ENCODE measurements around the gene ZNF474. TPM values are rescaled to one million over a fixed set of nuclear protein-coding genes. Genes with fewer than 3 reads are reported as not detected.

Gene ZNF474
- total and polyA plus RNA-seq, 2 of the 8 experiments (the other 6 are each of a cell fraction or from before 2014, with no cell fraction given), result not detected

DNA sequence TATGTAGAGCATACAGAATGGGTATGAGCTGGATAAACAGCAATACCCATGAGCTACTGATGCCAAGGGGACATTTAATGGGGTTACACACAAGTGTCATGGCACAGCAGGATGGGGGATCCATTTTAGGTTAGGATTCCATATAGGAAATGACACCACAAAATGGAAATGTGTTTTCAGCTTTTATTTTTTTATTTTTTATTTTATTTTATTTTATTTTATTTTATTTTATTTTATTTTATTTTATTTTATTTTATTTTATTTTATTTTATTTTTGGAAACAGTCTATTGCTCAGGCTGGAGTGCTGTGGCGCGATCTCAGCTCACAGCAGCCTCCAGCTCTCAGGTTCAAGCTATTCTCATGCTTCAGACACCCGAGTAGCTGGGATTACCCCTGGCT is 11.6 kb downstream of the ZNF474 start:
- H3K79me2 ChIP-seq (ENCODE audit: control insufficient read depth in 1 of 2, insufficient read depth in 2 of 2, low read length in 2 of 2), result no peaks in the 10 kb centered on the region
- POLR2A ChIA-PET (ENCODE audit: partially characterized antibody), result no interaction called here
- no peak overlapping the region for H2BK20ac ChIP-seq (ENCODE audit: low read length)
- no peak overlapping the region for H3K56ac ChIP-seq (replicated peaks; ENCODE audit: insufficient read length, low read depth, low read length)
- no peaks in the 10 kb centered on the region for H4K20me1 ChIP-seq (replicated peaks in 1 of 2; ENCODE audit: control insufficient read depth in 1 of 2, insufficient read depth in 2 of 2, low read length in 2 of 2)
- H3K9ac ChIP-seq (replicated peaks in 1 of 4; ENCODE audit: extremely low read depth in 1 of 4, low read depth in 3 of 4, low read length in 3 of 4), result no peak overlapping the region
- H3K4ac ChIP-seq (replicated peaks; ENCODE audit: insufficient read length, low read depth, low read length), result no peak overlapping the region
- H3K4me1 ChIP-seq (replicated peaks in 1 of 4; ENCODE audit: control insufficient read depth in 3 of 4, insufficient read depth in 4 of 4, low read length in 3 of 4), result no peaks in the 10 kb centered on the region
- no peak overlapping the region for H2BK120ac ChIP-seq (replicated peaks; ENCODE audit: low read depth, low read length)
- FAIRE-seq (no peak), DNase-seq (ENCODE audit: low read depth in 1 of 2, low spot score in 2 of 2) (no peak)
- H4K5ac ChIP-seq (ENCODE audit: insufficient read length, low read depth, low read length), result no peak overlapping the region
- CTCF ChIA-PET (ENCODE audit: partially characterized antibody), result interaction anchor here (0.7 to 7.6 kb wide), 6 partner anchors 11 to 231 kb away, joined by 3 to 65 read pairs (median 3); a partner anchor contains a TSS
- no peak overlapping the region for H2BK5ac ChIP-seq (ENCODE audit: low read depth, low read length)
- H4K8ac ChIP-seq (ENCODE audit: extremely low read depth, insufficient read depth, low read length), result no peak overlapping the region
- H2BK12ac ChIP-seq (ENCODE audit: low read depth, low read length), result no peak overlapping the region
- no peak overlapping the region for H2AK5ac ChIP-seq (ENCODE audit: low read depth, low read length)
- H2AFZ ChIP-seq (ENCODE audit: low read length), result no peak overlapping the region
- H2BK15ac ChIP-seq (ENCODE audit: low read length), result no peak overlapping the region
- H3K9me3 ChIP-seq (ENCODE audit: insufficient read depth in 2 of 2, low read depth in 1 of 2, low read length in 1 of 2), result no peaks in the 10 kb centered on the region
- H3K79me1 ChIP-seq (ENCODE audit: low read depth, low read length), result no peaks in the 10 kb centered on the region
- H4K91ac ChIP-seq (replicated peaks; ENCODE audit: insufficient read length, low read length), result no peak overlapping the region
- no peaks in the 10 kb centered on the region for H3K27me3 ChIP-seq (replicated peaks in 1 of 4; ENCODE audit: control insufficient read depth in 3 of 4, extremely low read depth in 1 of 4, insufficient read depth in 3 of 4, low read length in 3 of 4)
- WGBS, 2 experiments (ENCODE audit: extremely low coverage in 1 of 2, insufficient coverage in 1 of 2, insufficient read length in 1 of 2, insufficient replicate concordance in 2 of 2, low coverage in 1 of 2, low lambda C conversion rate in 2 of 2, missing lambda C conversion rate in 1 of 2), result 94% methylated on average over 3 of the region's 3 CpGs; no CpG with 5 or more reads in 1 of the 2 experiments
- no peak overlapping the region for H3K4me3 ChIP-seq (ENCODE audit: extremely low read depth in 1 of 4, insufficient read depth in 2 of 4, low read depth in 3 of 4, low read length in 4 of 4)
- no peak overlapping the region for H3K14ac ChIP-seq (ENCODE audit: insufficient read length)
- H3K23ac ChIP-seq (ENCODE audit: insufficient read length), result no peak overlapping the region
- no peaks in the 10 kb centered on the region for H3K36me3 ChIP-seq (ENCODE audit: control insufficient read depth in 2 of 4, insufficient read depth in 4 of 4, low read length in 3 of 4)
- no peak overlapping the region for H3K18ac ChIP-seq (ENCODE audit: extremely low read depth, low read length)
- H3K27ac ChIP-seq (ENCODE audit: low read depth, low read length), result no peak overlapping the region
- H3K23me2 ChIP-seq (ENCODE audit: low read depth, low read length), result no peaks in the 10 kb centered on the region; the same call in 1 of the 2 replicates
- no peak overlapping the region for H3K4me2 ChIP-seq (ENCODE audit: insufficient read depth in 1 of 2, low read depth in 2 of 2, low read length in 2 of 2)
- TF ChIP-seq JUN (IDR thresholded peaks at IDR 0.05; ENCODE audit: low read depth, low read length), result no peak
- no peak for TF ChIP-seq RXRA (IDR thresholded peaks at IDR 0.05; ENCODE audit: insufficient read depth, low read depth, low read length)
- no peak for TF ChIP-seq SP4 (IDR thresholded peaks at IDR 0.05; ENCODE audit: low read length)
- TF ChIP-seq SAP30 (IDR thresholded peaks at IDR 0.05; ENCODE audit: insufficient read depth, insufficient replicate concordance, low read length), result no peak
- no peak for TF ChIP-seq YY1 (IDR thresholded peaks at IDR 0.05; ENCODE audit: low read depth, low read length)
- no peak for TF ChIP-seq BCL11A (IDR thresholded peaks at IDR 0.05; ENCODE audit: low read depth in 2 of 2, low read length in 2 of 2)
- TF ChIP-seq SIRT6 (IDR thresholded peaks at IDR 0.05; ENCODE audit: low read length), result no peak
- TF ChIP-seq, protein P1, sequence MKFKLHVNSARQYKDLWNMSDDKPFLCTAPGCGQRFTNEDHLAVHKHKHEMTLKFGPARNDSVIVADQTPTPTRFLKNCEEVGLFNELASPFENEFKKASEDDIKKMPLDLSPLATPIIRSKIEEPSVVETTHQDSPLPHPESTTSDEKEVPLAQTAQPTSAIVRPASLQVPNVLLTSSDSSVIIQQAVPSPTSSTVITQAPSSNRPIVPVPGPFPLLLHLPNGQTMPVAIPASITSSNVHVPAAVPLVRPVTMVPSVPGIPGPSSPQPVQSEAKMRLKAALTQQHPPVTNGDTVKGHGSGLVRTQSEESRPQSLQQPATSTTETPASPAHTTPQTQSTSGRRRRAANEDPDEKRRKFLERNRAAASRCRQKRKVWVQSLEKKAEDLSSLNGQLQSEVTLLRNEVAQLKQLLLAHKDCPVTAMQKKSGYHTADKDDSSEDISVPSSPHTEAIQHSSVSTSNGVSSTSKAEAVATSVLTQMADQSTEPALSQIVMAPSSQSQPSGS (IDR thresholded peaks at IDR 0.05; ENCODE audit: low read length), result no peak
- TF ChIP-seq, protein P2, sequence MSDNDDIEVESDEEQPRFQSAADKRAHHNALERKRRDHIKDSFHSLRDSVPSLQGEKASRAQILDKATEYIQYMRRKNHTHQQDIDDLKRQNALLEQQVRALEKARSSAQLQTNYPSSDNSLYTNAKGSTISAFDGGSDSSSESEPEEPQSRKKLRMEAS (IDR thresholded peaks at IDR 0.05), result no peak
- no peak for TF ChIP-seq PHF8 (conservative IDR thresholded peaks at IDR 0.05; ENCODE audit: low read depth, low read length)
- TF ChIP-seq TCF12 (IDR thresholded peaks at IDR 0.05; ENCODE audit: low read depth, low read length), result no peak
- TF ChIP-seq HDAC6 (IDR thresholded peaks at IDR 0.05; ENCODE audit: low read depth, low read length), result no peak
- TF ChIP-seq BACH1 (IDR thresholded peaks at IDR 0.05; ENCODE audit: low read length), result no peak
- no peak for TF ChIP-seq FOSL1 (IDR thresholded peaks at IDR 0.05; ENCODE audit: insufficient read depth, low read depth, low read length)

All from H1 (cell line).